ENCODE data around the gene FBLN1.
A peak's percentile ranks its signal among the peaks of the same experiment; 100 is the strongest.
"Not testable (repeated sequence)": the region's sequence is repeated elsewhere in the genome, so short reads cannot be mapped to it uniquely, and the experiment has no call there.

The FBLN1 gene

GRCh38 chr22:45612940-45613339 is 110.3 kb downstream of the FBLN1 start:
- peak; percentile 25 for DNase-seq (ENCODE audit: low spot score)

DNA sequence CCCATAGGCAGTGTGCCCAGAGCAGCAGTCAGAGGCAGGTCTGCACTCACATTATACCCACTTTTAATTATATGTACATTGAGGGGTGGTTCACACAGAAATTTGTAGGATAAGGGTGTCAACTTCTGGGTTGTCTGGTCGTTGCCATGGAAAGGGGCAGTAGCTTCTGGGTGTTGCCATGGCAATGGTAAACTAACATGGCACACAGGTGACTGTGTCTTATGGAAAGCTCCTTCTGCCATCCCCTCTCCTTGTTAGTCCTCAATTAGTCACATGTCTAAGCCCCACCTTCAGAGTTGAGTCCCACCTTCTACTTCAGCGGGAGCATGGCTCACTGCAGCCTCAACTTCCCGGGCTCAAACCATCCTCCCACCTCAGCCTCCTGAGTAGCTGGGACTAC is 112.7 kb downstream of the FBLN1 start:
- peak; percentile 31 for DNase-seq (ENCODE audit: low spot score)

- DNase-seq (ENCODE audit: low spot score) = no peak
Measured at GRCh38 chr22:45616432-45616831, 113.7 kb downstream of the FBLN1 start.

GRCh38 chr22:45617948-45618347 is 115.3 kb downstream of the FBLN1 start:
- no peak for DNase-seq (ENCODE audit: low spot score)

GRCh38 chr22:45620706-45621105 is 118.0 kb downstream of the FBLN1 start:
- no peak for DNase-seq (ENCODE audit: low spot score)

GRCh38 chr22:45621836-45622600 is 119.3 kb downstream of the FBLN1 start:
- DNase-seq (ENCODE audit: low spot score) = no peak

DNA sequence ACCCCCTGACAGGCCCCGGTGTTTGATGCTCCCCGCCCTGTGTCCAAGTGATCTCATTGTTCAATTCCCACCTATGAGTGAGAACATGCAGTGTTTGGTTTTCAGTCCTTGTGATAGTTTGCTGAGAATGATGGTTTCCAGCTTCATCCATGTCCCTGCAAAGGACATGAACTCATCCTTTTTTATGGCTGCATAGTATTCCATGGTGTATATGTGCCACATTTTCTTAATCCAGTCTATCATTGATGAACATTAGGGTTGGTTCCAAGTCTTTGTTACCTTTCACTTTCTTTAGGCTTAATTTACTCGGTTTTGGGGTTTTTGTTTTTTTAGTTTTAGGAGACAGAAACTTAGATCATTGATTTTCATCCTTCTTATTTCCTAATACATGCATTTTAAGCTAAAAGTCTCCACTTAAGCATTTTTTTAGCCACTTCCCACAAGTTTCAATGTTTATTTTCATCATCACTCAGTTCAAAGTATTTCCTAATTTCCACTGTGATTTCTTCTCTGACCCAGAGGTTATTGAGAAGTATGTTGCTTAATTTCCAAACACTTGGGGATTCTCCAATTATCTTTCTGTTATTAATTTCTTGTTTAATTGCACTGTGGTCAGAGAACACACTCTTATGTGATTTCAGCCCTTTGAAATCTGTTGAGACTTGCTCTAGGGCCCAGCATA is 120.9 kb downstream of the FBLN1 start:
- not testable (repeated sequence) for DNase-seq (ENCODE audit: low spot score)

- DNase-seq (ENCODE audit: low spot score) = peak; percentile 93
Measured at GRCh38 chr22:45626198-45626651, 123.5 kb downstream of the FBLN1 start.

GRCh38 chr22:45627489-45628233 is 125.0 kb downstream of the FBLN1 start:
- DNase-seq (ENCODE audit: low spot score) = peak; percentile 42

- peak; percentile 49 for DNase-seq (ENCODE audit: low spot score)
Measured at GRCh38 chr22:45628515-45628914, 125.8 kb downstream of the FBLN1 start.

DNA sequence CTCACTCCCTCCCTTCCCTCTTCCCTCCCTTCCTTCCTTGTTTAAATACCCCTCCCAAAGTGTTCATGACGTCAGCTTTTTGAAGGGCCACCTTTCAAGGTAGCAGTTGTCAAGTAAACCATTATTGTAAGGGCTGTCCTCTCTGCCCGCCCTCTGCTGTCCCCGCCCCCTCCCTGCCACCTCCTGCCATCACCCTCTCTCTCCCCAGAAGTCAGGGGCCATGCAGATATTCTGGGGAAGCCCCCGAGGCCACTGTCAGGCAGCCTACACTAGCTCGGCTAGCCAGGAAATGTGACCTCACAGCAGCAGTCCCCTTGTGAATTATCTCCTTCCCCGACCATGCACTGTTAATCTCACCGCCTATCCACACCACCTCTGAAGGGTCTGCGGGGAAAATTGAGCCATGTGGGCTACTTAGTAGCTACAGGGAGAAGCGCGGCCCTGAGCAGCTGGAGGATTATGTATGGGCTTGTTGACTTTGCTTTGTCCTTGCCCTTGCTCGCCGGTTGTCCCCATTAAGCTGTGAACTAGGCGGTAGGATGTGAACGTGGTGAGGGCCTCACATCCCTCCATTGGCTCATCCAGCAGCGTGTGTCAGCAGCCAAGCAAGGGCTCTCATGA is 126.9 kb downstream of the FBLN1 start:
- DNase-seq (ENCODE audit: low spot score) = no peak

DNA sequence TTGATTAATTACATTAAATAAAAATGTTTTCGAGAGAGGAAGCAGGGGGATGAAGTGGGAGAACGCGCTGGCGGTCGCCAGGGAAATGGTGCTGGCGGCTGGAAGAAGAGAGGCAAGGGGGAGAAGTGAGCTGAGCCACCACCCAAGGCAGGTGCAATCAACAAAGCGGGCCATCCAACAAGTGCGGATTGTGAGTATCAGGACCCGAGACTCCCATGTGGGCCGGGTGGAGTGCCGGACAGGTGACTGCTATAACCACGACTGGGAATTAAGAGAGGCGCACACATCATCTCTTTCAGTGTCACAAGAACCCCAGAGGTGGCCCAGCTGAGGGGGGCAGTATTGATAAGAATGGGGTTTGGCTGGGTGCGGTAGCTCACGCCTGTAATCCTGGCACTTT is 127.8 kb downstream of the FBLN1 start:
- DNase-seq (ENCODE audit: low spot score) = no peak

DNA sequence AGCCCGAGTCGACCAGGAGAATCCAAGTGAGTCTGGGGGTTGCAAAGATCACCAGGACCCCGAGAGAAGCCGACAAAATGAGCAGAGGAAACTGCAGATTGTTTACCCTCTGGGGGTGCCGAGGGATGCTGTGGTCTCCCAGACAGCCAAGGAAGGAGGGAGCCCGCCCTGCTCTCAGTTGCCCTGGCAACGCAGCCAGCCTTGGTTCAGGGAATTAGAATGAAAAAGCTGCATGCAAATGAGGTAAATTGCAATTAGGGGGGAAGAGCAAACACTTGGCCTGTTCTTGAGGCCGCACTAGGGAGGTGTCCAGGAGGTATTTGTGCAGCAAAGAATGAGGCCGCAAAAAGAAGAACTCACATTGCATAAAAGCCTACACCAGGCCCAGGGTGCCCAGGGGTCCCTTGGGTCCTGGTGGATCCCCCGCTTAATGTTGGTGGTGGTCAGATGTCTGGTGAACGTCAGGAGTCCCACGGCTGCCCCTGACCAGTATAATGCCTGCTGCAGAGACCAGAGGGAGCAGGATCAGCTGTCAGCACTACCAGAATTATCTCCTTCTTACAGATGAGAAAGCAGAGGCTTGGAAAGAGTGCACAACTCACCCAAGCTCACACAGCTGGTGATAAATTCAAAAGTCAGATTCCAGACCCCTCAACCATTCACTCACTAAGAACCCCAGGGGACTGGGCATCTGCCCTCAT is 128.6 kb downstream of the FBLN1 start:
- no peak for DNase-seq (ENCODE audit: low spot score)

GRCh38 chr22:45631841-45632238 is 129.2 kb downstream of the FBLN1 start:
- DNase-seq (ENCODE audit: low spot score) = no peak

GRCh38 chr22:45632791-45633515 is 130.3 kb downstream of the FBLN1 start:
- DNase-seq (ENCODE audit: low spot score) = peak; percentile 30

- no peak for DNase-seq (ENCODE audit: low spot score)
Measured at GRCh38 chr22:45636683-45637082, 134.0 kb downstream of the FBLN1 start.

- DNase-seq (ENCODE audit: low spot score) = peak; percentile 10
Measured at GRCh38 chr22:45638197-45638596, 135.5 kb downstream of the FBLN1 start.

- peak; percentile 84 for DNase-seq (ENCODE audit: low spot score)
Measured at GRCh38 chr22:45638834-45639746, 136.4 kb downstream of the FBLN1 start.

GRCh38 chr22:45639747-45640102 is 137.0 kb downstream of the FBLN1 start:
- DNase-seq (ENCODE audit: low spot score) = no peak

Measured in kidney tubule cell (primary cell).